ENCODE results near the gene MEFV. TPM values are rescaled to one million over a fixed set of nuclear protein-coding genes. Genes with fewer than 3 reads are reported as not detected.

The MEFV gene
- polyA plus RNA-seq, 12 donors, result 0.16 to 1.3 (median 0.25) TPM; not detected in 2

GRCh38 chr16:3268294-3268693, 11.9 kb upstream of the MEFV start:
- no peak for DNase-seq

GRCh38 chr16:3266873-3267537, 10.6 kb upstream of the MEFV start:
- no peak for DNase-seq

- DNase-seq, result peak; percentile 96
Observed at GRCh38 chr16:3264137-3265036, 8.0 kb upstream of the MEFV start.

- no peak for DNase-seq
Observed at GRCh38 chr16:3262517-3262916, 6.1 kb upstream of the MEFV start.

- no peak for DNase-seq
Observed at GRCh38 chr16:3259836-3260235, 3.4 kb upstream of the MEFV start.

- DNase-seq, result no peak
Observed at GRCh38 chr16:3256866-3257465, 533 bp upstream of the MEFV start.

- DNase-seq, result no peak
Observed at GRCh38 chr16:3254309-3254708, 2.1 kb downstream of the MEFV start.

GRCh38 chr16:3252967-3253366, 3.5 kb downstream of the MEFV start:
- no peak for DNase-seq

GRCh38 chr16:3249451-3249850, 7.0 kb downstream of the MEFV start:
- no peak for DNase-seq

GRCh38 chr16:3249020-3249419, 7.4 kb downstream of the MEFV start:
- no peak for DNase-seq

GRCh38 chr16:3248596-3248995, 7.8 kb downstream of the MEFV start:
- DNase-seq, result no peak

GRCh38 chr16:3246876-3247275, 9.6 kb downstream of the MEFV start:
- no peak for DNase-seq

GRCh38 chr16:3246002-3246401, 10.4 kb downstream of the MEFV start:
- DNase-seq, result no peak

GRCh38 chr16:3243882-3244281, 12.6 kb downstream of the MEFV start:
- no peak for DNase-seq

- no peak for DNase-seq
Observed at GRCh38 chr16:3242709-3243108, 13.7 kb downstream of the MEFV start.

- DNase-seq, result no peak
Observed at GRCh38 chr16:3241761-3242160, 14.7 kb downstream of the MEFV start.

GRCh38 chr16:3235856-3236669, 20.4 kb downstream of the MEFV start:
- DNase-seq, result no peak

GRCh38 chr16:3234857-3235561, 21.4 kb downstream of the MEFV start, which contains the start of gene ZNF200:
Gene ZNF200, minus strand, starts transcription at chr16:3235158. Its CDS starts 1,403 bp downstream, at chr16:3233755.
- peak; percentile 97 for DNase-seq

- no peak for DNase-seq
Observed at GRCh38 chr16:3234543-3234856, 21.9 kb downstream of the MEFV start.

- no peak for DNase-seq
Observed at GRCh38 chr16:3223913-3224515, 32.4 kb downstream of the MEFV start.

GRCh38 chr16:3220839-3221238, 35.6 kb downstream of the MEFV start:
- DNase-seq, result no peak

Measured in muscle of arm (tissue), 12 donors.